ENCODE results near the gene AK9. TPM values are rescaled to one million over a fixed set of nuclear protein-coding genes. Genes with fewer than 3 reads are reported as not detected.

Gene AK9
- total RNA-seq, 1 experiment from 2014 or later, result 10.1 TPM

DNA sequence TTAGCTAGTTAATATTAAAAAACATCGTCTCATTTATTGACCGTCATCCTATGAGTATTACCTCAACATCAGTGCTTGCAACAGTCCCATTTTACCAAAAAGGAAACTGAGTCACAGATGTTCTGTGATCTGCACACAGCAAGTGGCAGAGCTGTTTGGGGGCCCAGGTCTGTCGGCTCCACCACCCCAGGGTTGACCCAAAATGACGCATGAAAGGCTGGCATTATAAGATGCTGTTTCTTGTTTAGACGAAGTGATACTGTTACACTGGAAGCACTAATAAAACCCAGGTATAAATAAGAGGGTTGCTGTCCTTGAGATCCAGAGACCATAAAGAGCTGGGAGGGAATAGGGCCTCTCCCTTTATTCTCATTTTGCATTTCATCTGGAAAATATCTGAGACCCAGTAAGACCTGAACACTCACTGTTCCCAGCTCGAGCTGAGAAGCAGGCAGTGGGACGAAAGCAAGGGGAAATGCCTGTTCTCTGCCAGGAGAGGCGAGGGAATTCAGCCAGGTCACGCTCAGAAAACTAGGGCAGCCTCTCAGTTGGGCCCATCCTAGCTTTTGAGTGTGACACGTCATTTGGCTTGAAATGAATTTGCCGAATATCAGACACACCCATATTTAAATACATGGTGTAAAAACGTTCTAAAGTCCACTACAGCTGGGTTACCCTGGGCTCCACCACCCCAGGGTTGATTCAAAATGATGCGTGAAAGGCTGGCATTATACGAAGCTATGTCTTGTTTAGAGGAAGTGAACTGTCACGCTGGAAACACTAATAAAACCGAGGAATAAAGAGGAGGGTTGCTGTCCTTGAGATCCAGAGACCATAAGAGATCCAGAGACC, 234.1 kb downstream of the AK9 start:
- DNase-seq (ENCODE audit: low read depth), result peak; percentile 78

- no peak for DNase-seq (ENCODE audit: low read depth)
Observed at GRCh38 chr6:109456111-109456583, 234.9 kb downstream of the AK9 start.

DNA sequence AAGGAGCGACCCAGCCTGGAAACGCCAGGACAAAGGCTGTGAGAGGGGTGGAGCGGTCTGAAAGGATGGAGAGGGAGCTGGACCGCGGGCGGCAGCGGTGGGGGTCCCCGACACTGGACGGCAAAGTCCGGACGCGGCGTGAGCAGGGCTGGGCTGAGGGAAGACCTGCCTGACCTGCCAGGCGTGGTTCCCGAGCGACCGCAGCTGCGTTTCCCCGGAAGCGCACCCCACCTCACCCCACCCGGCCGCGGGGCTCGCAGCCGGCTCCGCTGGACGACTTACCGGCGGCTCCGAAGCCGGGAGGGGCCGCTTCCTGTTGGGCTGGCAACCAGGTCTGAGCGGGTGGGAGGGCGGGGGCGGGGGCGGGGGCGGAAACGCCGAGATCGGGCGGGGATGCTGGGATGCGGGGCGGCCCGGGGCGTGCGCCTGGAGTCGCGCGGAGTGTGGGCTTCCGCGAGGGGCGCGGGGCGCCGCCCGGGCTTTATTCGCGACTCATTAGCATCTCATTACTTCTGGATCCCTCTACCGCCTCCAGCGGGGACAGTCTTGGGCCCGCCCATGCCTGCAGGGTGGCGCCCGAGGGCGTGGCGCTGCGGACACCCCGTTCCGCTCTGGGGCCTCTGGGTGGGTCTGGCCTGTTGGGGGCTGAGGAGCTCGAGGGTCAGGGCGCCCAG, 235.4 kb downstream of the AK9 start, which contains the start of gene MICAL1:
MICAL1 (minus strand) TSS at position 336 of the 674 bp plus-strand sequence. CDS start 1,576 bp downstream, outside the sequence.
- DNase-seq (ENCODE audit: low read depth), result peak; percentile 70

GRCh38 chr6:109454496-109455436, 236.2 kb downstream of the AK9 start:
- peak; percentile 19 for DNase-seq (ENCODE audit: low read depth)

GRCh38 chr6:109453594-109454495, 237.2 kb downstream of the AK9 start:
- DNase-seq (ENCODE audit: low read depth), result peak; percentile 28

DNA sequence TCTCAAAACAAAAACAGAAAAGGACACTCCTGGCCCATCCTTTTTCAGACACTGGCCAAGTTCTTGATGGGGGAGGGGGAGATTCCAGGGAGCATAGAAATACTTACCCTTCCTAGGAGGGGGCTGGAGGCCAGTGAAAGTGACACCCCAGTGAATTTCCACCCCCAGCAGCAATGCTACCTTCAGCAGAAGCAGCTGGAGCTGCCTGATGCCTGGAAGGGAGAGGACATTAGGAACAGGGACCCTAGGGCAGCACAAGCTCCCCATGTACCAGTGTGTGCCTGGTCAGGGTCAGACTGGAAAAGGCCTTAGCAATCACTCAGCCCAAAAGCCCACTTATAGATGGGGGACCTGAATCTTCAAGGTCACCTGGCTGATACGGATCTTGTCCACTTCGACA, 237.8 kb downstream of the AK9 start:
- no peak for DNase-seq (ENCODE audit: low read depth)

DNA sequence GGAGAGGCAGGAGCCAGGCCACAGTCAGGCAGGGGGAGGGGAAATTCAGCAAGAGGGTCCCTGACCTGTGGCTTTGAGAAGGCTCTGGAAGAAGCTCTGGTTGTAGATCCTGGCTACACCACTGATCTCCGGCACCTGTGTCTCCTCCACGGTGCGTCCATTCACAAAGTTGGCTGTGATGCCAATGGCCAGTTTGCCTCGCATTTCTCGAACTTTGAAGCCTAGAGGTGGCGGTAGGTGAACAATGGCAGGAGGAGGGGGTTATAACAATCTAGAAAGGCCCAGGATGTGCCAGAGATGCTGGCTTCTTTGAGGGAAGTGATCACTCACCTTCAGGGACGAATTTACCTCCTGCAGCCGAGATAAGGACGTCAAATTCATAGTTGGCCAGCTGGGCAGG, 238.8 kb downstream of the AK9 start:
- DNase-seq (ENCODE audit: low read depth), result no peak

DNA sequence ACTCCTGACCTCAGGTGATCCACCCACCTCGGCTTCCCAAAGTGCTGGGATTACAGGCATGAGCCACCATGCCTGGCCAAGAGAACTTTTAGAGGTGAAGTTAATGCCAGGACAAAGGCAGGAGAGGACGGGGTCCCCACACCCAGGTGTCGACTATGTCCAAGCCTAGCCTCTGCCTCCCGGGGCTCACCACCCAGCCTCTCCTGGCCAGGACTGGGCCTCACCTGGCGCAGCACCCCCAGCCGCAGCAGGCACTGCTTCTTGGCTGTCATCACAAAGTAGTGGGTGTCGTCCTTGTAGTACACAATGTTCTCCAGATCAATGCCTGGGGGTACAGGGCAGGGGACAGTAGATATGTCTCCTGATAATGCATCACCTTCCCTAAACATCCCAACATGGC, 239.6 kb downstream of the AK9 start:
- DNase-seq (ENCODE audit: low read depth), result no peak

- DNase-seq (ENCODE audit: low read depth), result no peak
Observed at GRCh38 chr6:109450801-109451200, 240.2 kb downstream of the AK9 start.

DNA sequence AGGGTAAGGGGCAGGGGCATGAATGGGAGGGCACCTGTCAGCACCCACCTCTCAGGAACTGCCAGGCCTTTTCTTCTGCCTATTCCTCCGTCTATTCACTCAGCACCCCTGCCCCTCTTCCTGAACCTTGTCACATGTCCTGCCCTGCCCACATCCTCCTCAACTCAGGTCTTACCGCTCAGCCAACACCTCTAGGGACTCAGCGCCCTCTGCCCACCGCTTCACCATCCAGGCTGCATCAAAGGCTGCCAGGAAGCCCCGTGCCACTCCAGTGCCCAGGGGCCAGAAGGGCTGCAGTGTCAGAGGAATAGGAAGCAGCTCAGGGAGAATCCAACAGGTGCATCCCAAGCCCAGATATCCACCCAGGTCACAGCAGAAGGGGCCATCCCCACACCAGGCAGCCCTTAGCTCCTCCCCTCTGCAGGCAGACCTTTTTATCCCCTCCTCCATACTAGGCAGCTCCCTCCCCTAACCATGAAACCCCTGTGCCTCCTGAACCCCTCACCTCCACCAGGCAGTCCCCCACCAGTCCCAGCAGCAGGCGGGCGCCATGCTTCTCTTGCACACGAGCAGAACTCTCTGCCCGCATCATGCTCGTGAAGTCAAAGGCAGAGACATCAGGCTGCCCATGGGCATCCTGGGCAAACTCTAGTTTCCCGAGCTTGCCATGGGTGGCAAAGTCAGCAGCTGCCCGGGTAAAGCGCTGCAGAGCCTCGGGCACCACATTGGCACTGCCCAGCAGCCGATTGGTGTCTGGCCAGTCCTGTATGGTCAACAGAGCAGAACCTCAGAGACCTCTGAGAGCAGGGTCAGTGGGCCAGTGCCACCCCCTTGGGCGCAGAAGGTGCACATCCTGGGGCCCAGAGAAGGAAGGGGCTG, 241.0 kb downstream of the AK9 start:
- no peak for DNase-seq (ENCODE audit: low read depth)

DNA sequence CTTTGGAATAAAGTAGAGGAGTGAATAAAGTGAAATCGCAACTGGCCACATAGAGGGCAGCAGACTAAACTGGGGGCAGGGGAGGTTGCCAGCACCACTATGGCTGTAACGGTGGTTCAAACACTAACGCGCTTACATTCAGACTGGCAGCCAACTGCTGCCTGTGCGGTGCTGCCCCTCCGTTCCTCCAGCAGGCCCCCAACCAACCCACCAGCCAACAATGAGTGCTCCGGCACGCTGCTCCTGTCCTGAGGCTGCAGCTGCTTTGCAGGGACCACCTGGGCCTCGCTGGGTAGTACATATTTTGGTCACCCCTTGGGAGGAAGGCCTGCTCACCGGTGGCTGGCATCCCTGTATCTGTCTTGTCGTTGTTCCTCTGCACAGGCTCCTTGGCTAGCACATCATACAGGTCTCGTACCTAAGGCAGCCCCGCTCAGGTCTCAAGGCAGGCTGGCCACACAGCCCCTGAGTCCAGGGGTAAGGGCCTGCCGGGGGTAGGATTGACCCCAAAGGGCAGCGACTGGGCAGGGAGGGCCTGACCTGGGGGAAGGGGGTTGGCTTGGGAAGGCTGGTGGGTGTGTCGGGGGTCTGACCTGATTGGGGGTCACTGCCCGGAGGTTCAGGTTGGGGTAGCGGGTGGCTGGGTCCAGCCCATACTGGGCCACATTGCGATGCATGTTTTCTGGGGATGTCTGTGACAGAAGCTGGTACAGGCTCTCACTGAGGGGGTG, 241.8 kb downstream of the AK9 start:
- DNase-seq (ENCODE audit: low read depth), result no peak

DNA sequence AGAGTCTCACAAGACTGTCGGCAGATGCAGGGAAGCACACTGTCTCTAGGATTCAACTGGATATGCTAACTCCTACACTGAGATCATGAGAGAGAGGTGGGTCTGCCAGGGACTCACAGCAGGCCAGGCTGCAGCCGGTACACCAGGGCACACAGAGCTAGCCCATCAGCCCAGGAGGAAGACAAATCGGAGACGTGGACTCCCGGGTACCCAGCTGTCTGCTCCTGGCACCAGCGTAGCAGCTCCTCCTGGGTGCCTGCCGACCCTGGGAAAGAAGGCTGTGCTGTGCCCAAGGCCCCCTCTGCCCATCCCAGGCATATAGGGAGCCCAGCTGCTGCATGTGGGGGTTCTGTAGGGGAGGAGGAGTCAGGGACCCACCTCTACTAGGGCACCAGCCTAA, 242.4 kb downstream of the AK9 start:
- DNase-seq (ENCODE audit: low read depth), result no peak

DNA sequence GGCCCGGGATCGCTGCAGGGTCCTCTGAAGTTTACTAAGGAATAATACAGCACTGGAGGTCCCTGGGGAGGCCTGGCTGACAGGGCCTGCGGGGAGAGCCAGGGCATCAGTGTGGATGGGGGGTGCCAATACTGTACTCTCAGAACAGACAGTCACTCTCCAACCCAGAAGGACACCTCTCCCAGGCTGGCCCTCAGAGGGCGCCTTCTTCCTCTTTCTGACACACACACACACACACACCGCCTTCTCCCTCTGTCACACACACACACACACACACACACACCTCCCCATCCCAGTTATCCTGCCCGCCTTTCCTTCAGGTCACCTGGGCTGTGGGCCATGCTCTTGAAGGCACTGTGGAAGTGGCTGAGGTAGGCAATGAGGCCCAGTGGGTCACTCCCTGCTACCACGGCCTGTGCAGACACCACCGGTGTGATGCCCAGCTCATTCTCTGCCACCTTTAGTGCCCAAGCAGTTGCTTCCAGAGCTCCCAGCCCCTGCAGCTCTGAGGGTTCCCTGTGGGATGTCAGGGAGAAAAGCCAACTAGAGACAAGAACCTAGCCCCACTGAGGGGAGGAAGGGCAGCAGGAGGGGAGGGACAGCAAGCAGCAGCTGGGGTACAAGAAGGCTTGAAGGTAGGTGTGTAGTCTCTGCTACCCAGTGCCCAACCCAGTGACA, 243.0 kb downstream of the AK9 start:
- DNase-seq (ENCODE audit: low read depth), result no peak

DNA sequence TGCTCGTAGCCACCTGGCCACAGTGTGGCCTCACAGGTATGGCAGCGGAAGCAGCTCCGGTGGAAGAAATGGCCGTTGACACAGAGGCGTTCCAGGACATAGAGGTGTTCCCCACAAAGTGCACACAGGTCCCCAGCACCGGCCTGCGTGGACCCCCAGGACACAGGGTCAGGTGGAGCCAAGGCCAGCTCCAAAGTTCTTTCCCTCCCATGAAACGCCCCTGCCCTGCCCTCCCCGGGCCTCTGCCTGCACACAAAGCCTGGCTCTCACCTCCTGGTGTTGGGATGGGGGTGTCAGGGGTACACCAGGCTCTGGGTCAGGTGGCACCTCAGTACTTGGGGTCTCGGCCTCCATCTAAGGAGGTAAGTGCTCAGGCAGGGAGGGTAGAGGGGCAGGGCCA, 243.9 kb downstream of the AK9 start:
- no peak for DNase-seq (ENCODE audit: low read depth)

DNA sequence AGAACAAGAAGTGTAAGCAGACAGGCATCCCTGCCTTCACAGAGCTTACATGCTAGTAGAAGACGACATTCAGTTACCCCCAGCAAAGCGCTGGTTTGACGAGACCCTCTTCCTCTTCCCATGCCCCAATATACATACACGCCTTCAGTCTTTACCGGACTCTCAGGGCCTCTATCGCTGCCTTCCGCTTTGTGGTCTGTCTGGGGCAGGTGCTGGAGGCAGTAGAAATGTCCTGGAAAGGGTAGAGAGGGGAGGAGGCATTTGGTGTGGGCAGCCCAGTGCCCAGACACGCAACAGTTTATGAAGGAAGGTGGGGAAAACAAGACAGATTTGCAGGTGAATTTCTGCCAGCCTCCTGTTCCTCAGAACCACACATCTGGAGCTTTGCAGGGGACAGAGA, 244.5 kb downstream of the AK9 start:
- no peak for DNase-seq (ENCODE audit: low read depth)

- DNase-seq (ENCODE audit: low read depth), result no peak
Observed at GRCh38 chr6:109446072-109446471, 244.9 kb downstream of the AK9 start.

GRCh38 chr6:109445382-109445781, 245.6 kb downstream of the AK9 start:
- DNase-seq (ENCODE audit: low read depth), result no peak

- DNase-seq (ENCODE audit: low read depth), result no peak
Observed at GRCh38 chr6:109443425-109443950, 247.5 kb downstream of the AK9 start.
